GM08714 (cell line): ENCODE measurements around the gene FNDC1.
"Not testable (repeated sequence)": the region's sequence is repeated elsewhere in the genome, so short reads cannot be mapped to it uniquely, and the experiment has no call there.

Source experiments
- H3K4me3 ChIP-seq: fragments of 200-500 bp; sonication (Bioruptor generic); 2 replicates; pipeline ENCODE4 v1.5.1; 2014; ENCODE audit warnings: mild to moderate bottlenecking, low read length, inconsistent platforms
- ZNF274 ChIP-seq: IDR thresholded peaks from 2 replicates; pipeline ENCODE4 v1.6.1; 2012; ENCODE audit warnings: mild to moderate bottlenecking, low read depth, low read length

FNDC1 gene

GRCh38 chr6:159169193-159169555 lies at the start of gene FNDC1:
Gene FNDC1, plus strand, starts transcription at chr6:159169400. Its CDS starts 197 bp downstream, at chr6:159169597.
- no peak for TF ChIP-seq ZNF274
- peak within 1 kb of the TSS; percentile 20; the same call in 1 of the 2 replicates for H3K4me3 ChIP-seq

GRCh38 chr6:159119791-159120190 lies 49.4 kb upstream of the FNDC1 start:
- no peak overlapping the region for H3K4me3 ChIP-seq
- TF ChIP-seq ZNF274, result no peak

GRCh38 chr6:159121486-159121885 lies 47.7 kb upstream of the FNDC1 start:
- no peak overlapping the region for H3K4me3 ChIP-seq
- TF ChIP-seq ZNF274, result no peak

GRCh38 chr6:159122453-159122852 lies 46.7 kb upstream of the FNDC1 start:
- no peak for TF ChIP-seq ZNF274
- no peak overlapping the region for H3K4me3 ChIP-seq

DNA sequence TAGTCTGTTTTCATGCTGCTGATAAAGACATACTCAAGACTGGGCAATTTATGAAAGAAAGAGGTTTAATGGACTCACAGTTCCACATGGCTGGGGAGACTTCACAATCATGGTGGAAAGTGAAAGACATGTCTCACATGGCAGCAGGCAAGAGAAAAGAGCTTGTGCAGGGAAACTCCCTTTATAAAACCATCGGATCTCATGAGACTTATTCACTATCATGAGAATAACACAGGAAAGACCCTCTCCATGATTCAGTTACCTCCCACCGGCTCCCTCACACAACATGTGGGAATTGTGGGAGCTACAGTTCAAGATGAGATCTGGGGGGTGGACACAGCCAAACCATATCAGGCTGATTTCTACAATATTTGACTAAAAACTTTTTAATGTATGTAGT lies 45.4 kb upstream of the FNDC1 start:
- H3K4me3 ChIP-seq, result not testable (repeated sequence)

DNA sequence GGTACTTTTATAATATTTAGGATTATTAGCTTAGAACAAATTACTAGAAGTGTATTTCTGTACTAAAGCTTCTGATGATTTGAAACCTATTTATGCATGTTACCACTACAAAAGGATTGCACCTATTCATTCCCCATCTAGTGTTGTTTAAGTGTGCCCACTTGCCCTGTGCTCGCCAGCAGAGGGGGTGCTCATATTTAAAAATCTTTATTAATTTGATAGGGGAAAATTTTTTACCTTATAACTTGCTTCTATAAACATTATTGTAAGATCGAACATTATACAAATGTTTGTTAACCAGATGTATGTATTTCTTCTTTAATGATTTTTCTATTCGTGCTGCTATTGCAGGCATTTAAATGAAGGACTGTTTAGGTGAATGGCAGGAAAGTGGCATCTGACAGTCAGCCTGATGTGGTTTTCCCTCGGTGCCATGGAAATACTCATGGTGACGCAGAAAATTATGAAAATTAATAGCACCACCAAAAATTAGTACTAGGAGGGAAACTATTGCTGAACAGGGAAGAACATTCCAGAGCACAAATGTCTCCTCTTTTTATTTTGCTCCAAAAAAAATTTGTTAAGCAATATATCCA lies 44.1 kb upstream of the FNDC1 start:
- no peak for TF ChIP-seq ZNF274
- no peak overlapping the region for H3K4me3 ChIP-seq

DNA sequence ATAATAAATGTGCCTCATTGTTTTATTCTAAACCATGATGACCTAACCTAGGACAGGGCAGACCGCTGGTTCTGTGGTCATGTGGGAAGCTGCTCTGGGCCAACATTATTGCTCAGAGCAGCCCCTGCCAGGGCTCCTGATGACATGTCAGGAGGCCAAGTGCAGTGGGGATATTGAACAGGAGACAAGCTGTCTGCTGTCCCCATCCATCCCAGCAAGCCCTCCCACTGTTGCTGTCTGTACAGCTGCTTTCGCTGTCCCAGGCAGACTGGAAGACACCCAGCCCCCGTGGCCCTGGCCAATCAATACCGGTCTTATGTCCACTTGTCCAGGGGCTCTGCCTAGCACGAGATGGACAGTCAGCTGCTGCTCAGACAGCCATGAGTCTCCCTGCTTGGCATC lies 43.2 kb upstream of the FNDC1 start:
- no peak overlapping the region for H3K4me3 ChIP-seq
- TF ChIP-seq ZNF274, result no peak

- no peak overlapping the region for H3K4me3 ChIP-seq
- no peak for TF ChIP-seq ZNF274
These were observed 42.6 kb upstream of the FNDC1 start for GRCh38 chr6:159126590-159126989.

DNA sequence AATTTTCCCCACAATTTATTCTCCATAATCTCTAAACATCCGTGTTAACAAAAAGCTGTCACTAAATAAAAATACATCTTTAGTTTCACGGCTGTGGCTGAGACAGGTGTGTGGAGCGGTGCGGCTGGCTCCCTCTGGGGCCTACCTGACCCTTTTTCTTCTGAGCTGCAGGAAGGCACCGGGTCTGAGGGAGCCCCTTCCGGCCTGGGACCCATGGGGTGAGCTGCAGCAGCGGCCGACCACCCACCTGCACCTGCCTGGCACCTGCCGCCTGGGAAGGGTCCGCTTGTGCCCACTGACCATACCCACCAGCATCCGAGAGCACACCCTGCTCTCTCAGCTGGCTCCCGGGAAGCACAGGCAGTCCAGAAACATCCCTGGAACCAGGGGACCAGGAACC lies 41.5 kb upstream of the FNDC1 start:
- H3K4me3 ChIP-seq, result no peak overlapping the region
- TF ChIP-seq ZNF274, result no peak

- H3K4me3 ChIP-seq, result no peak overlapping the region
- no peak for TF ChIP-seq ZNF274
These were observed 40.2 kb upstream of the FNDC1 start for GRCh38 chr6:159128978-159129377.

DNA sequence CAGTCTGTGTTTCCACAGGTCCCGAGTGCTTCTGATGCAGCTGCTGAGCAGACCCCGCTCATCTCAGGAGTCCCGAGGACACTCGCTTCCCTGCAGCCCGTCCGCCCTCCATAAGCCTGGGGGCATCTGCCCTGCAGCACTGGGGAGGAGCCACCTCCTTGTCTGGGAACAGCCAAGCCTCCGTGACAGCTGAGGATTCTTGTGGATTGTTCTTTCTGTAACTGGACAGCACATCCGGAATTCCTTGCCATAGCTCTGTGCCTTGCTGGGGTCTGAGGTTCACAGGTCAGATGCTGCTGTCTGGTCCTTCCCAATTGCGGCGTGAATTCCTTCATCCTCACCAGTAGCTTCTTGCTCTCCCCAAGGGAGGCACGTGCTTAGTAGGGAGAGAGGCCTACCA lies 38.4 kb upstream of the FNDC1 start:
- H3K4me3 ChIP-seq, result no peak overlapping the region
- no peak for TF ChIP-seq ZNF274

GRCh38 chr6:159131709-159132108 lies 37.5 kb upstream of the FNDC1 start:
- no peak overlapping the region for H3K4me3 ChIP-seq
- TF ChIP-seq ZNF274, result no peak

GRCh38 chr6:159132664-159133063 lies 36.5 kb upstream of the FNDC1 start:
- no peak for TF ChIP-seq ZNF274

GRCh38 chr6:159134701-159135364 lies 34.4 kb upstream of the FNDC1 start:
- H3K4me3 ChIP-seq, result no peak overlapping the region

More at GRCh38 chr6:159132664-159133063, 36.5 kb upstream of the FNDC1 start:
- no peak overlapping the region for H3K4me3 ChIP-seq

DNA sequence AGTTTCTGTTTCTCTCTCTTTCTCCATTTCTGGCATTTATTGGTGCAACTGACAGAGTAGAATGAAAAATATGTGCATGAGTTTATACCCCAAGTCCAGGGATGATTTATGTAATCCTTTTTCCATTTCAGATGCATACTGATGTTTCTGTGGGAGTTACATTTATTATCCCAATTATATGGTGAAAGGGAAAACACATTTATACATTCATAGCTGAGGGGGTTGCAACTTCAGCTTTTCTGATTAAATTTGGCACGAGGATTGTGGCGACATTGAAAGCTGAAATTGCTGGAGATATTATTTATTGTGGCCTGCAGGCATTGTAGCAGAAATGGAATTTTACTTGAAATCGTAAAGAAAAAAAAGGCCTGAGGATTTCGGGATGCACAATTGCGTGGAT lies 31.5 kb upstream of the FNDC1 start:
- TF ChIP-seq ZNF274, result no peak

More at GRCh38 chr6:159134701-159135364, 34.4 kb upstream of the FNDC1 start:
- TF ChIP-seq ZNF274, result no peak

DNA sequence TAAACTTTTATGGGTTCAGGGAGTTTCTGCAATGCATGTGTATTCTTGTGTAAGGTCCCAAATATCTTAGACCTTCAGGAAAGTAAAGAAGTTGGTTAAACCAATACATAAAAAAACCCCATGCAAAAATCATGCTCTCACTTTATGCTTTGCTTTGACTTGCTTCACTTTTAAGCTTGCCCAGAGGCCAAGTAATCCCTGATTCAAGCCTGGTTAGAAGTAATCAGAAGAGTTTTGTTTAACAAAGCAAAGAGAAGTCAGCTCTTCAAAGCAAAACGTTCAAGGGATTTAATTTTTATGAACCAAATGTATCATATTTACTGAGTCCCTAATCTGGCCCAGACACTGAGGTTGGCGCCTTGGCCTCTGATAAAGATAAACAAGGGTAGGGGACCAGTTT lies 26.7 kb upstream of the FNDC1 start:
- TF ChIP-seq ZNF274, result no peak
- no peak overlapping the region for H3K4me3 ChIP-seq

More for the DNA sequence above, 31.5 kb upstream of the FNDC1 start:
- no peak overlapping the region for H3K4me3 ChIP-seq
